Esophagus squamous epithelium (tissue), 4 donors: ENCODE results near the gene B3GAT2.

Source experiments
- POLR2A ChIP-seq, 4 donors: fragments of 450-650 bp; IDR thresholded peaks; one replicate each; pipeline ENCODE4 v1.6.1; 2017; ENCODE audit warnings: antibody characterized with exemption in 4 of 4, mild to moderate bottlenecking in 4 of 4, moderate library complexity in 3 of 4
- TF ChIP-seq, protein P1 (sequence below), 6 experiments: fragments of 450-650 bp in 4 of 6; fragments of 200-600 bp in 2 of 6; sonication (generic) in 2 of 6; IDR thresholded peaks; one replicate each; pipeline ENCODE4 v1.5.1; 2016 to 2019; ENCODE audit warnings: antibody characterized with exemption in 6 of 6, mild to moderate bottlenecking in 4 of 6, moderate library complexity in 4 of 6

DNA sequence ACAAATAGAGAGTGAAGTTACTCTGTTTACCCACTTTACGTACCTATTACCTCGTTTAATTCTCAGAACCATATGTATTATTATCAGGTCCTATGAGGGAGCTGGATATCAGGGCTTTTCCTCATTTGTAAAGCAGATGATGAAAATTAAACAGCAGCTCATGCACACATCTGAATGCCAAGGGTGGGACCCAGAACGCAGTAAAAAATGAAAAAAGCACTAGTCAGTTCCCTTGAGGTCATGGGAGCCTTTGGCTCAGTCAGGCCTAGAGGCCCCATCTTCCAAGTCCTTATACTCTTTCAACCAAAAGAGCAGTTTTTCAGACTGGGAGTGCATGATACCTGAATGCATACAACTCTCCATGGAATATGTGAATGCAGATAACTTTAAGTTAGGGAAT is 23.0 kb downstream of the B3GAT2 start:
- TF ChIP-seq, protein P1, sequence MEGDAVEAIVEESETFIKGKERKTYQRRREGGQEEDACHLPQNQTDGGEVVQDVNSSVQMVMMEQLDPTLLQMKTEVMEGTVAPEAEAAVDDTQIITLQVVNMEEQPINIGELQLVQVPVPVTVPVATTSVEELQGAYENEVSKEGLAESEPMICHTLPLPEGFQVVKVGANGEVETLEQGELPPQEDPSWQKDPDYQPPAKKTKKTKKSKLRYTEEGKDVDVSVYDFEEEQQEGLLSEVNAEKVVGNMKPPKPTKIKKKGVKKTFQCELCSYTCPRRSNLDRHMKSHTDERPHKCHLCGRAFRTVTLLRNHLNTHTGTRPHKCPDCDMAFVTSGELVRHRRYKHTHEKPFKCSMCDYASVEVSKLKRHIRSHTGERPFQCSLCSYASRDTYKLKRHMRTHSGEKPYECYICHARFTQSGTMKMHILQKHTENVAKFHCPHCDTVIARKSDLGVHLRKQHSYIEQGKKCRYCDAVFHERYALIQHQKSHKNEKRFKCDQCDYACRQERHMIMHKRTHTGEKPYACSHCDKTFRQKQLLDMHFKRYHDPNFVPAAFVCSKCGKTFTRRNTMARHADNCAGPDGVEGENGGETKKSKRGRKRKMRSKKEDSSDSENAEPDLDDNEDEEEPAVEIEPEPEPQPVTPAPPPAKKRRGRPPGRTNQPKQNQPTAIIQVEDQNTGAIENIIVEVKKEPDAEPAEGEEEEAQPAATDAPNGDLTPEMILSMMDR (IDR thresholded peaks at IDR 0.05) = no peak
- no peak for TF ChIP-seq POLR2A (IDR thresholded peaks at IDR 0.05)
